Measurements from ENCODE around the gene LMX1B. TPM values are rescaled to one million over a fixed set of nuclear protein-coding genes. Genes with fewer than 3 reads are reported as not detected.

The LMX1B gene
- total RNA-seq, 1 donor from 2014 or later: 1.3 TPM

DNA sequence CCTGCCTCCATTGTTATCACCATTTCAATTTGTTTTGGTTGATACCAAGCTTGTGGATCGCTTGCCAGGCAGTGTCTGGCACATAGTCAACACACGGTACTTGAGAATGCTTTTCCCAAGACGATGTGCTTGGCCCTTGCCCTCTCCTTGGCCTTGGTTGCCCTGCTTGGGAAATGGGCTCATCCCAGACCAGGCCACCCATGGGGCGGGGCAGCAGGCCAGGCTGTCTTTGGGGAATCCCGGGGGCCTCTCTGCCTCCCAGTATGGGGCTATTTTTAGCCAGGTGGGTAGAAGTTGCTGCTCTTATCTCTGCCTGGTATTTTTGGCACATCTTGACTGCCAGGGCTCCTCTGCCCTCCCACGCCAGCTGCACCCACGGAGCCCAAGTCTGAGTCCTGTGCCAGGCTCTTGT, 49.9 kb downstream of the LMX1B start:
- intact Hi-C loops (cut with micrococcal nuclease): no loop called here
- Histone ChIP-seq H3K27me3 (ENCODE audit: low read depth) (peaks cover 48% of the 10 kb centered on the region), H3K9me3 (replicated peaks) (no peaks in the 10 kb centered on the region), H3K4me3 (no peak overlapping the region), H3K36me3 (no peaks in the 10 kb centered on the region), H3K27ac (replicated peaks) (no peak overlapping the region), H3K4me1 (peaks cover 42% of the 10 kb centered on the region)
- TF ChIP-seq, protein P1, sequence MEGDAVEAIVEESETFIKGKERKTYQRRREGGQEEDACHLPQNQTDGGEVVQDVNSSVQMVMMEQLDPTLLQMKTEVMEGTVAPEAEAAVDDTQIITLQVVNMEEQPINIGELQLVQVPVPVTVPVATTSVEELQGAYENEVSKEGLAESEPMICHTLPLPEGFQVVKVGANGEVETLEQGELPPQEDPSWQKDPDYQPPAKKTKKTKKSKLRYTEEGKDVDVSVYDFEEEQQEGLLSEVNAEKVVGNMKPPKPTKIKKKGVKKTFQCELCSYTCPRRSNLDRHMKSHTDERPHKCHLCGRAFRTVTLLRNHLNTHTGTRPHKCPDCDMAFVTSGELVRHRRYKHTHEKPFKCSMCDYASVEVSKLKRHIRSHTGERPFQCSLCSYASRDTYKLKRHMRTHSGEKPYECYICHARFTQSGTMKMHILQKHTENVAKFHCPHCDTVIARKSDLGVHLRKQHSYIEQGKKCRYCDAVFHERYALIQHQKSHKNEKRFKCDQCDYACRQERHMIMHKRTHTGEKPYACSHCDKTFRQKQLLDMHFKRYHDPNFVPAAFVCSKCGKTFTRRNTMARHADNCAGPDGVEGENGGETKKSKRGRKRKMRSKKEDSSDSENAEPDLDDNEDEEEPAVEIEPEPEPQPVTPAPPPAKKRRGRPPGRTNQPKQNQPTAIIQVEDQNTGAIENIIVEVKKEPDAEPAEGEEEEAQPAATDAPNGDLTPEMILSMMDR (IDR thresholded peaks at IDR 0.05; ENCODE audit: borderline replicate concordance): no peak
- DNase-seq: peak; percentile 41

DNA sequence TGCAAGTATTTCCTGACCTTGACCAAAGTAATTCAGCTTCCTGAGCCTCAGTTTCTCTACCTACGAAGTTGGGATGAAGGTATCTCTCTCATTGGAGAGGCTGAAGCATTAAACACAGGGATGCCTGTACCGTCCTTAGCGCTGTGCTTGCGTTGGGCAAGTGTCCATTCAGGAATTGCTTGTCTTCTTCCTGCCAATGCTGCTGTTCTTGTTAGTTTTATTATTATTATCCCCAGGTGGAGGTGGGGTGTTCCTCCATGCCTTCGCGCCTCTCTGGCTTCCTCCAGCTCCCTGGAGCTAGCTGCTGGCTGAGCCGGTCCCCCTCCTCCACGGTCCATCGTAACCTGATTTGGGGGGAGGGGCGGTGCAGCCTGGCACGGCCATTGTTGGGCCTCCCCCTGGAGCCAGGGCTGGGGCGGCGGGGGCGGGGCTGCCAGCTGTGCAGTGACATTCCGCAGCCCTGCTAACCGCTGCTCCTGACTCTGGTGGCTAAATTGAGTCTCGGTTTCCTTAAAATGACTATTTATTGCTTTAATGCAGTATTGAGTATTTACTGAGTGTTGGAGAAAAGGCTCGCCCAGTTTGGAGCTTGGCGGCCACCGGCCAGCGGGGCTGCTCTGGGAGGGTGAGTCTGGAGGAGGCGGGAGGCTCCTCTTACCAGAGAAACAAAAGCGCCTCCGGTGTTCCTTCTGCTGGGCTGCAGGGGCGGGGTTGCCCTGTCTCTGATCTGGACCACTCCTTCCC, 51.3 kb downstream of the LMX1B start:
- TF ChIP-seq, protein P1 (IDR thresholded peaks at IDR 0.05; ENCODE audit: borderline replicate concordance): no peak
- Histone ChIP-seq H3K4me1 (peaks cover 42% of the 10 kb centered on the region), H3K36me3 (no peaks in the 10 kb centered on the region), H3K9me3 (replicated peaks) (no peaks in the 10 kb centered on the region), H3K4me3 (no peak overlapping the region), H3K27ac (replicated peaks) (no peak overlapping the region), H3K27me3 (ENCODE audit: low read depth) (peaks cover 54% of the 10 kb centered on the region)
- DNase-seq: no peak
- intact Hi-C loops (cut with micrococcal nuclease): no loop called here

DNA sequence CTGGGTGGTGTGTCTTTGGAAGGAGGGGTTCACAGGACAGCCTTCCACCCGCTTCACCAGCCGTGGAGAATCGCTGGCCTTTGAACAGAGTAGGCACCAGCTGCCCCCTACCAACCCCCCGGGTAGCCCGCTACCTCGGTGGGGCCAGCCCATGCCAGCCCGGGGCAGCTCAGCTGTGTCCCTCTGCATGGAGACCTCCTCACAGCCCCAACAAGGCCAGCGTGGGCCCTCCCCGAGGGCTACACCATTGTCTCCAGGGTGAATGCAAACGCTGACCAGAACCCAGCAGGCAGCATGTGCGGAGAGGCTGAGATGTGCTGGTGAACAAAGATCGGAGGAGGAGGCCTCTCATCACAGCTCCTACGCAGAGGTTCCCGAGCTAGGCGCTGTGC, 51.9 kb downstream of the LMX1B start:
- TF ChIP-seq, protein P1 (IDR thresholded peaks at IDR 0.05; ENCODE audit: borderline replicate concordance): no peak
- H3K27ac ChIP-seq (replicated peaks): no peak overlapping the region
- intact Hi-C loops (cut with micrococcal nuclease): no loop called here
- no peaks in the 10 kb centered on the region for H3K36me3 ChIP-seq
- no peaks in the 10 kb centered on the region for H3K9me3 ChIP-seq (replicated peaks)
- H3K27me3 ChIP-seq (ENCODE audit: low read depth): peaks cover 60% of the 10 kb centered on the region
- no peak for DNase-seq
- H3K4me3 ChIP-seq: no peak overlapping the region
- H3K4me1 ChIP-seq: peaks cover 42% of the 10 kb centered on the region

DNA sequence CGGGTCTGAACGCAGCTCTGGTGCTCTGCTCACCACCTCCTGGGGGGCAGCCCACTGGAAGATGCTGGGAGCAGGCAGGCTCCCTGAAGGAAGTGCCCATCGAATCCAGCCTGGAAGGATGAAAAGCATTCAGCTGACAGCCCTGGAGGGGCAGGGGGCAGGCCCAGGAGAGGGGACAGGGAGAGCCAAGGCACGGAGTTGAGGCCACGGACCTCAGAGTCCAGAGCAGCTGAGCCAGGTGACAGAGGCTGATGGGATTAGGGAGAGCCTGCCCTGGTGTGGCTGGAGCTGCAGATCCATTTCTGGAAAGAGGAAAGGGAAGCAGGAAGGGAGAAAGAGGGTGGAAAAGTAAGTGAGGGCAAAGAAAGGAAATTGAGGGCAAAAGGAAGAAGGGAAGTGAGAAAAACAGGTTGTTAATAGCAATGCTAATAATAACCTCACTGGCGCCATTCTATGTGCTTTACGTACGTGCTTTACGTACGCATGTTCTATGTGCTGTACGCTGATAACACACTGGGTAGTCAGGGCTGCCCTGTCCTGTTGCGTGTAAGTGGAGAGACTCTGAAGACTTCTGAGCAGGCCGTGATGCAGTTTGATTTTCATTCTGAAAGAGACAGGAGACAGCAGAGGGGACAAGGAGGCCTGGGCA, 52.6 kb downstream of the LMX1B start:
- no peak for DNase-seq
- TF ChIP-seq, protein P1 (IDR thresholded peaks at IDR 0.05; ENCODE audit: borderline replicate concordance): no peak
- Histone ChIP-seq H3K27ac (replicated peaks) (no peak overlapping the region), H3K4me3 (no peak overlapping the region), H3K36me3 (no peaks in the 10 kb centered on the region), H3K27me3 (ENCODE audit: low read depth) (peaks cover 66% of the 10 kb centered on the region), H3K9me3 (replicated peaks) (no peaks in the 10 kb centered on the region), H3K4me1 (peaks cover 45% of the 10 kb centered on the region)
- intact Hi-C loops (cut with micrococcal nuclease): no loop called here

DNA sequence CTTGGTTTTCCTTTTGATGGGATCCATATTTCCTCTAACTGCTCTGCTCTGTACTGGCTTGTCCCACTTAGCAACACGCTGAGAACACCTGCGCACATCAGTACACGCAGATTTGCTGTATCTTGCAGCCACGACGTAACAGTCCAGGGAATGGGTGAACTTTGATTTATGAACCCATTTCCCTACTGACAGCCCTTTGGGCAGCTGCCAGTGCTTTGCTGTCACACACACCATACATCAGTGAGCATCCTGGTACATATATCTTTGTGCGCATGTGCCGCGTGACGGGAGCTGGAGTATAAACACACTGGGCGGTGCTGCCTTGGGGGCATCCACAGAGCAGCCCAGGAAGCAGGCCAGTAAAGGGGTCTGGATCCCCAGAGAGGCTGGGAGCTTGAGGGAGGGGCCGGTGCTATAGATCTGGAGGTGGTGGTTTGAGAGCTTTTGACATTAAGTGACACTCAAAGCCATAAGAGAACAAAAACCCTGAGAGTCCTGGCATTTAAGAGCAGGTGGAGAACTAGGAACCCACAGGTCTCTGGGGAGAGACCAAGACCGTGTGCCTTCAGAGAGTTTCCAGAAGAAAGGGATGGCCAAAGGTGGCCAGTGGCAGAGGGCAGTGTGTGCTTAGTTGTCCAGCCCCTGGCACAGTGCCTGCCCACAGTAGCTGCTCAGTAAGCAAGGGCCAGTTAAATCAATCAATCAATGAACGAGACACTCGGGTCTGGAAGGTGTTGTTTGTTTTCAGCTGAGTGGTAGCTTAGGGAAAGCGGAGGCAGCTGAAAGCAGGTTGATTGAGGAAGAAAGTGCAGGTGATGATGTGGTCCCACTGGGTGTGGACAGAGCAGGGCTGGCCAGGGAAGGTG, 53.7 kb downstream of the LMX1B start:
- peaks cover 73% of the 10 kb centered on the region for H3K27me3 ChIP-seq (ENCODE audit: low read depth)
- TF ChIP-seq, protein P1 (IDR thresholded peaks at IDR 0.05; ENCODE audit: borderline replicate concordance): no peak
- intact Hi-C loops (cut with micrococcal nuclease): no loop called here
- peaks cover 40% of the 10 kb centered on the region for H3K4me1 ChIP-seq
- no peak overlapping the region for H3K27ac ChIP-seq (replicated peaks)
- H3K9me3 ChIP-seq (replicated peaks): no peaks in the 10 kb centered on the region
- DNase-seq: no peak
- no peak overlapping the region for H3K4me3 ChIP-seq
- no peaks in the 10 kb centered on the region for H3K36me3 ChIP-seq
